Renal pelvis (tissue), 4 donors: ENCODE data around the gene PACRG. TPM values are rescaled to one million over a fixed set of nuclear protein-coding genes. Genes with fewer than 3 reads are reported as not detected.

ENCODE experiments used
- DNase-seq: peaks from one replicate; pipeline ENCODE4 v3.0.0-alpha.2; 2013
- polyA plus RNA-seq, 3 donors: library from polyadenylated mRNA; unstranded; fragments of 120-200 nt; gene quantifications; one replicate each; pipeline ENCODE4 v1.2.1, GENCODE V29; 2013; ENCODE audit not compliant: insufficient read length in 3 of 3

Gene PACRG
- polyA plus RNA-seq, 3 donors: 14.8 to 18.3 (median 16.1) TPM

DNA sequence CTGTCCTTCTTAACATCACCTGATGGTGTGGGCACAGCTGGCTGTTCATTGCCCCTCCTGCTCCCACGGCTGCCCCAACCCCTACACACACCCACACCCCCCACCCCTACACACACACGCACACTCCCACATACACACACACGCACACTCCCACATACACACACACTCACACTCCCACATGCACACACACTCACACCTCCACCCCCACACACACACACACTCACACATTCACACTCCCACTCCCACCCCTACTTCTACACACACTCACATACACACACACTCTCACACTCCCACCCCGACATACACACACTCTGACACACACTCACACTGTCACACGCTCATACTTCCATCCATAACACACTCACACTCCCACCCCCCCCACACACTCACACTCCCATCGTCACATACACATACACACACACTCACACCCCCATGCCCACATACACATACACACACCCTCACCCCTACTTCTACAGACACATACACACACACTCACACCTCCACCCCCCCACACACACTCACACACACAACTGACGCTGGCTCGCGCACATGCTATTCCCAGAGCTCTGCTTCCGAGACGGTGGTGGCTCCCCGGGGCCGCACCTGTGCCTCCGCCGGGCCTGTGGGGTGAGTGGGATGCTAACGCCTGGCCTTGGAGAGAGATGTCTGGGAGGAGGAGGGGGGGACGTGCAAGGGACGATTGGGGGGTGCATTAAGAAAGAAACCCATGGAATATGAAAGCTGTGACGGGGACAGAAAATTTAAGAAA, 512.0 kb downstream of the PACRG start:
- DNase-seq: no peak

DNA sequence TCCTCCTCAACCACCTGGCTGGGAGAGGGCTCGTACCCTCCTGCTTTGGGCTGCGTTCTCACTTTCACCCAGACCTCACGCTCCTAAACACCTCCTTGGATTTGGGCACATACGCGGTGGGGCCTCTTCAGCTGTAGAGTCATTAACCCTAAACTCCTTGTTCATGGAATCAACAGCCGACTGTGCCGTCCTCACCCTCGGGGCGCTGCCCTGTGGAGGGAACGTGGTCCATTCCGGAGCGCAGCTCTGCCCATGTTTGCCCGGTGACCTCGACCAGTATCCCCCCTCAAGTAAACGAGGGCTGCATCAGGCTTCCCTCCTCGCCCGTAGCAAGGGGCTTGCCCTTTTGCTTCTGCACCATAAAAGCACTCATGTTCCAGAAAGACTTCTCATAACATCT, 512.8 kb downstream of the PACRG start:
- no peak for DNase-seq

DNA sequence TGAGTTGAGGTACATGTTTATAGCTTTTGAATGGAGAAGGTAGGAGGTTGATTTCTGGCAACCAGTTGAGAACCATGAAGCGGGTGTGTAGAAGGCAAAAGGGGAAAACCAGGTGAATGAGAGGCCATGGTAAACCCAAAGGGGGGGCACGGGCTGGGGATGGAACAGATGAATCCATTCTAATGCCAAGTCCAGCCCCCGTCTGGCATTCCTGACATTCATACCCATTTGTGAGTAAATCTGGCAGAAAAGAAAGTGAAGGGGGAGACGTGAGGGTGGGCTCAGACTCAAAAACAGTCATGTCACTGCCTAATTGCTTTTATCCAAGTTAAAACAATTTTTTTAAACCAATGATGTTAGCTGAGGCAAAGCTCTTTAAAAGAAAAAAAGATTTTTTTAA, 513.9 kb downstream of the PACRG start:
- no peak for DNase-seq

DNA sequence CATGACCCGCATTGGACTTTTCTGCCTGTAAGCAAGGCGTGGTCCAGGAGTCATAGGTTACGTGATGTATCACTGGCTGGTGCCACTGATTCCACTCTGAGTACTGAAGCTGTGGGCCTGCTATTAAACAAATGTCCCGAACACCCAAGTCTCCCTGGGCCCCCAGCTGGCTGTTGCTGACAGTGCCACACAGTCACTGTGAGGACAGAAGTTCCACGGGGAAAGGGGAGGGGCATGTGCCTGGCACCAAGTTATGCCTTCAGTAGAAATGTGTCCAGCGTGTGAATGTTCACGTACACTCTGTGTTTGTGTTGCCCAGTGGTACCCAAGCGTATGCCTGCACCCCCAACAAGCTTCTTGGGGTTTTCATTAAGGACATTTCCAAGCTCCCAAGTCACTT, 515.3 kb downstream of the PACRG start:
- no peak for DNase-seq

DNA sequence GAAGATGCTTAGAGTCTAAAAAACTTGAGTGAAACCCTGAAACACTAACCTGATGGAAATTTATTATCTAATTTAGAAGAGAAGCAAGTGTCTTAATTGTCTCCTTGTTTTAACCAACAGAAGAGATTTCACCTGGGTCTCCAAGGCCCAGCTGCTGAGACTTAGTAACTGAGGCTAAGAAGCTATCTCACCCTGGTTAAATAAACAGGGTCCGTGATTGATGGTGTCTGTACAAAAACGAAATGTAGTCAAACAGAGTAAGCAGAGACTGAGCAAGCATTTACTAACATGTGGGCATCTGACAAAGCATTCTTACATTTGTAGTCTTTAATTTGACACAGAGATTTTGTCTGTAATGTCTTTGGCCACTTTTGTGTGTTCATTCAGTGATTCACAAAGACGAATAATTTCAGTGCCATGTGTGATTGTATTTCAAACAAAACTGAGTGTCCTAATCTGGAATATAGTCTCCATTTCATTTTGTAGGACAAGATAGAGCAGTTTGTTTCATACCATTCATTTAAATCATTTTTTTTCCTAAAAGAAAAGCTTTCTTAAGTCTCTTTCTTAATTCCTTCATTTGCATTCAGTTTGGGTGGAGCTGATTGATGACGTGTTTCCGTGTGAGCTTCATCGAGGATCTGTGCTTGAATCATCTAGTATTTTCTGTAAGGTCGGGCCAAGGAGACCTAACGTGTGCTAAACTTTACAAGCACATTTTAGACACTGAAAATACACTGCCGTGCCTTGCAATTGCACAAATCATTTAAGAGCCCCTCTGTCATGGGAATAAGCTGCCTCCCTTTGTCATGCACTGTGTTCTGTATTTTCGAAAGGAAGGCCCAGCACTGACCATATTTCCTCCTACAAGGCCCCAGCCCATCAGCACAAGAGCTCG, 516.2 kb downstream of the PACRG start:
- no peak for DNase-seq

DNA sequence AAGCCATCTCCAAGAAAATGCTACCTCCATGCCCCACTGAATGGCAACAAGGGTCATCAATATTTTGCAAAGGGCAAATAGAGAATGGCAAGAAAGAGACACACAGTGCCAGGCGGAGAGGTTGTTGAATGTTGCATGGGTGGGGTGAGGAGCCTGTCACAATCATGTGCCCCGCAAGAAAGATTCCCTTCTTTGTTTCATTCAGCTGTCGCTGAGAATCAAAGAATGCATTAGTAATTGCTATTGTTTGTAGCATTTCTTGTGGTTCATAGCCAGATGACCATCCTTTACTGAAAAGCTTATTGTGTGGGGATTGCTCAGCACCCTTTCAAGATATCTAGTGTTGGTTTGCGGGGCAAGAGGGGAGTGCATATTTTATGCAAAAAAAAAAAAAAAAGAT, 520.3 kb downstream of the PACRG start:
- no peak for DNase-seq

DNA sequence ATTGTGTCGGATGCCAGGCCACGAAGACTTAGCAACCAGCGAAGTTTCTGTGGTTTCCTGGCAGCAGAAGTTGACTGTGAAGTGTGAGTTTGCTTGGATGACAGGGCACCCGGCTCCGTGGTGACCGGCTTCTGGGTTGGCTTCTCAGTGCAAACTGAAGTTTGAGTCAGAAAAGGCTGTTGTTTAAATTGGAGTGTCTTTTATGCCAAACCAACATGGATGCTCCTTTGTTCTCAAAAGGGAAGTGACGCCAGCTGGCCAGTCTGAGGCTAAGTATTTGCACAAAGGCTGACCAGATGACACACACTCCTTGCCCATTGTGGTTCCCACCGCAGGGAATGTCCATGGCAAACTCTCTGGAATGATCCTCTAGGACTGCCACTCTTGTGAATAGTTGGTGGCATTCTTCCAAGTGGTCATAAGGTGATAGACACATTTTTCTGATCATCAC, 521.9 kb downstream of the PACRG start:
- no peak for DNase-seq

DNA sequence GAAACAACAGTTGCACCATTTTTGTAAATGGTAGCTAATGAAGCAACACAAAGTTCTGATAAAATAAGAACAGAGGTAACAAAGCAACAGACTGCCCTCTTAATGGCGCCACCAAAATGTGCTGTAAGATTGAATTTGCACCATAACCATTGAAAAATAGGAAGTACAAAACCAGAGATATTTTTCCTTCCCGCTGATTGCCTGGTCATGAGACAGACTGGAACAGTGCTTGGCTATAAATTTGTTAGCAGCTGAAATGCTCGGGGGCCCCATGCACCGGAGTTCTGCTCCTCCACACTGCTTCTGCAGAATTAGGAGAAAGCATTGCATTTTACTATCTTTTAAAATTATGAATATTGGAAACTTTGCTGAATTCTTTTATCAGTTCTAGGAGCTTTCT, 522.3 kb downstream of the PACRG start:
- no peak for DNase-seq

DNA sequence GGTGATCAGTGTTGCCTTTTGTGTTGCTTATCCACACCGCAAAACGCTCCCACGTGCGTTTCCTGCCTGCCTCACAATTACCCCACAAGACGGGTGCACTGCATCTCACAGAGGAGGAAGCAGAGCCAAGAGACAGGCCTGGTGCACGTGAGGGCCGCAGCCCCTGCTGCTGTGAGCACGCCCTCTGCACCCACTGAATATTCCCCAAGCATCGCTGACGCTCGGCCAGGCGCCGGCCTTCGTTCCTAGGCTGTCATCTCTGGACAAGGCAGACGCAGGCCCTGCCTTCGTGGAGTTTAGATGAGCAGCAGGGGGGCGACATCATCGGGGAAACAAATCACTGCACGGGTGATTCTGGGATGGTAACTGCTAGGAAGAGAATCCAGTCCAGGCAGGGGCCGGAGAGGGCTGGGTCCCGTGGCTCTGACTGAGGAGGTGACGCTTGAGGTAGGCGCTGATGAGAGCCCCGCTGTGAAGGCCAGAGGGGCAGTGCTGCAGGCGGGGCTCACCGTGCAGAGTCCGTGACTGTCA, 524.4 kb downstream of the PACRG start:
- no peak for DNase-seq

DNA sequence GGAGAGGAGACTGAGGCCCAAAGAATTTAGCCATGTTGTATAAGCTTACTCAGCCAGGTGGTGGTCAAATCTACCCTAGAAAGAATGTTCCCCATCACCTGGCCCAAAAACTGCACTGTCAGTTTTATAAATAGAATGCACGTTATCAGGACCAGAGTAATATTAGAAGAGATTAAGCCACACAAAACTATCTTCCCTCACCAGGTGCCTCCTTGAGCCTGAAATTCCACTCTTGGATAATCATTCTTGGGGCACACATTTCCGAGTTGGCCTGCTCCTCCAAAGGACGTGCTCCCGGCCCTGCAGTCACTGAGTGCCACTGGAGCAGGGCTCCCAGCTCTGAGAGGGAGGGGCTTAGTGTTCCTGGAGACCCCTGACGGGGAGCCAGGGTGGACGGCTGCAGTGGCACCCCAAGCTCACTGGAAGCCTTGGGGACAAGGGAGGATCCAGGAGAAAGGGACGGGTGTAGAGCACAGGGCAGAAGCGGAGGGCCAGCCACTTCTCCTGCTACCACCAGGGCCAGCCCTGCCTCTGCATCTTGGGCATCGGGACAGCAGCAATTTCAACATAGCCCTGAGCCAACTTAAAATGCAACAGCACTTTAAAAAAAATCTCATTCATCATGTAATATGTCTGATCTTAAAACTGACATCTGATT, 525.9 kb downstream of the PACRG start:
- DNase-seq: no peak

DNA sequence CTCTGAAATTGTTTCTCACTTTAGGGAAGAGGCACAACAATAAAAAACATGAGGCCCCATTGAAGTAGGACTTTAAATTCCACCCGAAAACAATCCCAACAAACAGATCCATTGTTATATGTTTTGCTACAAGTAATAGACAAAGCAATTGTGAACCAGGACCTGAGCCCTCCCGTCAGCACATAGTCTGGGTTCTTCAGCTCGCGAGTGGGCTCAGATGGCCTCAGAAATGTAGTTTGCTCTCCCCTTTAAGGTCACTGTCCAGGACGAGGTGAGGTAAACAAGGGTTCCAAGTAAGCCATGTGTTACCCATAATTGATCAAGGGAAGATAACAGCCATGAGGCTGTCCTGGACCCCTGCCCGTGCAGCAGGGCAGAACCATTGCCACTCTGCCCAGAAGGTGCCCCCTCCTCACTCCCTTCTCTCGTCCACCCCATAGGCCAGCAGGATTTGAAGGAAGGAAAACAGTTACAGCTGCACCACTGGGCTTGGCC, 526.6 kb downstream of the PACRG start:
- DNase-seq: no peak

DNA sequence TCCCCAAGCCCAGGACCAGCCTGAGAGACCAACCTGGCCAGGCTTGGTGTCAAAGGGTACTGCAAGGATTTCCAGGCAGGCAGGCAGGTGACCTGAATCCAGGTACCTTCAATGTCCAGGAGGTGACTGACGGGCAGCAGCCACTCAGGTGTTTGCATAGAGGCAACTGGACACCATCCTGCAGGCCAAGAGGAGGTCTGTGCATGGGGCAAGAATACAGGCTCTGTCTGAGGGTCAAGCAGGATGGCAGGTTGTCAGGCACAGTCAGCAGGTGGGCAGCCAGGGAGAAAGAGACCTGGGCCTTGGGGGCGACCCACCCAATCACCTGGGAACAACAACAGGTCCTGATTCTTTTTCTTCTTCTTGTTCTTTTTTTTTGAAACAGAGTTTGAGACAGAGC, 527.5 kb downstream of the PACRG start:
- DNase-seq: no peak

DNA sequence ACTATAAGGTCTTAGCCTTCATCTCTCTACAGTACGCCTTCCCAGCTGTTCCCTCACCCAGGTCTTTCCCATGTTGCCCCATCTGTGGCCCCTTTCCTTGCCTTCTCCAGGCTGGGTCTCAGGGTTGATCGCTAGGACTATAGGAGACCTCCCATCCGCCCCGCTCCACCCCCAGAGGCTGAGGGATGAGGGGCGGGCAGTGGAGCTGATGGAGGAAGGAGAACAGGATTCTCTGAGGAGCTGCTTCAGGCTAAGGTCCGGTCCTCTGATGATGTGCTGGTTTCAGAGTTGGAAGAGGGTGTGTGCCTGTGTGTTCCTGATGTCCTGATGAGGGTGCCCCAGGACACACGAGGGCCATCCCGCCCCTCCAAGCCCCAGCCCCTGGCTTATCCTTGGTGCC, 531.9 kb downstream of the PACRG start:
- DNase-seq: no peak

DNA sequence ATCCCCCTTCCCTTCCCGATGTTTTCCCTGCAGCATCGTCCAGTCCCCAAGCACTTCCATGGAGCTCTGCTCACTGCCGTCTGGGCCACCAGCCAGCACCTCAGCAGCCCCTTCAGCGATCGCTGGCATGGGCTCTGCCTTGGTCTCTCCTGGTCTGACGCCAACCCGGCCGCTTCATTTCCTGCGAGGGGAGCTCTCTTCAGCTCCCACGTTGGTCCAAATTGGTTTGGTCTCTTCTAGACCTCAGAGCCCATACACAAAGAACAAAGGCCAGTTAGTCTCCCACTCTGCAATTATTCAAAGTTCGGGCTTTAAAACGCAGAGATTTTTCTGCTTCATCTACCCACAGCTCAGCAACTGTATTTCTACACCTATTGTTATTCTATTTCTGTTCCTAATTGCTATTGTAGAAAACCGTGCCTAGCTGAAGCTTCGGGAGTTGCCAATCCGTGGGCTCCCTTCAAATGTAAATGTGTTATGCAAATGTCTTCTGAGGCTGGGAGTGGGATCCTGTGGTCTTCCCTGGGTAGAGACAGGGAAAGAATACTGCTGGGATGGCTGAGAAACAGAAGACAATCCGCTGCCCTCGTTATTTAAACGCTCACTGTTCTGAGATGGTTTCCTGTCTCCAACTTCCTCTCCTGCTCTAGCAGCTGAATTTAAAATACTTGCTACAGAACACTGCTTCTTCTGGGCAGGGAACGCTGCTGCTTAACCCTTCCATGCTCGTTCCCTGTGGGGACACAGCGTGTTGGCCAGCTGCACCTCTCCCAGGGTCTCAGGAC, 532.5 kb downstream of the PACRG start:
- no peak for DNase-seq

DNA sequence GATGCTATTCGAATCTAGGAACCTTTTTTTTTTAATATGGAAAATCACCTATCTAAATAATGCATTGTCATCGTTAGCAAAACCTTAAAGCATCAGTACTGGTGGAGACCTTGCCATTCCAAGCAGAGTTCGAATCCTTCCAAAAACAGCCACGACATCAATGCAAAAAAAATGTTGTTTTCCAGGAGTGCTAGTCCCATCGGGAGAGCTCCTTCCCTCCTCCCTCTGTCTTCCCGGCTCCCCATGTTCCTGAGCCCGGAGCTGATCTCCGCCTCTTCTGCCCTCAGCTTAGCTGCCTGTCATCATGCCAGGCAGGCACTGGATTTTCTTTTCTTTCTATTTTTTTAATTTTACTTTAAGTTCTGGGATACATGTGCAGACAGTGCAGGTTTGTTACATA, 533.1 kb downstream of the PACRG start:
- DNase-seq: no peak

DNA sequence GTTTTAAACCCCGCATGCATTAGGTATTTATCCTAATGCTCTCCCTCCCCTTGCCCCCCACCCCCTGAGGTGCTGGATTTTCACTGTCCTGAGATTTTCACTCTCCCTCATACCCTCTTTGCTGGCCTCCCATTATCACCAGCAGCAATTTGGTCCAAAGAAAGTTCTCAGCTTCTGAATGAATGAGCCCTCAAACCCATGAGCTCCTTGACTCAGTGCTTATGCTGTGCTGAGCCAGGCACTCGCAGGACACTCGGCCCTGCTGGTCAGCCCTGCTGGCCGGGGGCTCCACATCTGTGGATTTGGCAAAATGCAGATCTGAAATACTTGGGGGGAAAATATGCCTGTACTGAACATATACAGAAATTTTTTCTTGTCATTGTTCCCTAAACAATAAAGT, 533.6 kb downstream of the PACRG start:
- no peak for DNase-seq

DNA sequence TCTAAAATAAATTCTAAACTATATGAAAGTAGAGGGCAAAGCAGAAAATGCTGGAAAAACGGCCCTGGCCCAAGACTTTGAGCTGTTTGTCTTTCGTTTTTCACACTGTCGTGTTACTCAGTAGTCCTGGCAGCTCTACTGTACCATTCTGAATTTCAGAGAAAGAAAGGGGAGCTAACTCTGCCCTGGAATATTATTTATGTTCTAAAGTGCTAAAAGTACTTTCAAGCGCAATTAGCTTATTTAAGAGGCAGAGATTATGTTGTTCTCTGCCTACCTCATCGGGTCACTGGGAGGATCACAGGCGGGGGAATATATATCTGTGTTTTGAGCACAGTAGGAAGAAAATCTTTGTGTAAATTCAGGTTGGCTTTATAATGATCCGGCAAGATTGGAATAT, 534.3 kb downstream of the PACRG start:
- DNase-seq: no peak

DNA sequence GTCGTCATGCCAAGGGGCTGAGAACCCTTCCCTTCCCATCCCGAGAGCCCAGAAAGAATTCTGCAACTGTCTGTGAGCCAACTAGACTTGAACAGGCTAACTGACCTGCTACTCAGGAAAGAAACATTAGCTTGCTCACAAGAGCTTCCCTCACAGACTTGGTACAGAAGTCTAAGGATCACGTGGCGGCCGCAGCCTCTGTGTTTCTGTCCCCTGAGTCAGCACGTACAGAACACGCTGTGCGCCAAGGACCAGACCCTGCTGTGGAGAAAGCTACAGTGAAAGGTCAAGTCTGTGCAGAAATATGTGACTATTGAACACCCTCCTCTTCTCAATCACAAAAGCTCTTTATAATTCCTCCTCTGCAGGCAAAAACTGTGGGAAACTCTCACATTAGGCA, 535.4 kb downstream of the PACRG start:
- DNase-seq: no peak

DNA sequence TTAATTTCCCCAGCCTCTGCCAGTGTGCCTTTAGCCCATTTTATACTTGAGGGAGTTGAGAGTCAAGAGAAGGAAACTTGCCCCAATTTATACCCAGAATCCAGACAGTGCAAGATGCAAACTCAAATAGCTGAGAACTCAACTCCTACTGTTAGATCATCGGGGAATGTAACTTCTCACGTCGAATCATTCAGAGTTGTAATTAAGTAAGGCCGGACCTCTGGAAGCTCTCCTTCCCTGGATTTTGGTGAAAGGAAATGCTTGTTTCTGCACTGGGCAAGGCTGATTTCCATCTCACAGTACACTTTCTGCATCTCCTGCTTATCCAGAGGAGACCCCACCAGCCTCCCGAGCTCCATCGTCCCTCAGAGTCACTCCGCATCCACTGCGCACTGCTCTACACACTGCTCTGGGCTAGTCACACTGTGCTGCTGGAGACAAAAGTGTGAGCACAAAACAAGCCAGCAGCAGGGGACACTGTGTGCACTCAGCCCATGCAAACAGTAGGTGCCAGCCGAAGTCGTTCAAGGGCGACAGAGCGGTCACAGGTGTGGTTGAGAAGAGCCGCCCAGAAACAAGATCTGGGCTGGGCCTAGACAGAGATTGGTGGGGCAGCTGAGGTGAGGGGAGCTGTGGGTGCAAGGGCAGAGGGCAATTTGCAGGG, 536.4 kb downstream of the PACRG start:
- no peak for DNase-seq

DNA sequence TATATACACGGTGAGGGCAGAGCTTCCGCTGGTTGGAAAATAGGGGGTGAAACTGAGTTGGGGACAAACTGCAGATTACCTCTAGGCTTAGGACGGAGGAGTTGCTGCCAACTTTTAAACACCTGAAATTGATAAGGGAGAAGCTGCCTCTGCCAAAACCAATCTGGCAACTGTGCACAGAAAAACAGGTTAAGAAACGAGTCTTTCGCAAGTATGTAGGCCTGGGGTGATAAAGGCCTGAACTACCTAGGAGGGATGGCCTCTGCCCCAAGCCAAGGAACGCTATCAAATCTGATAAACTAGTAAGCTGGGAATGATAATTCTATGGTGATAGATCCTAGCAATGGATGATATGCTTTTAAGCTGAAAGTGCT, 536.9 kb downstream of the PACRG start:
- DNase-seq: no peak

DNA sequence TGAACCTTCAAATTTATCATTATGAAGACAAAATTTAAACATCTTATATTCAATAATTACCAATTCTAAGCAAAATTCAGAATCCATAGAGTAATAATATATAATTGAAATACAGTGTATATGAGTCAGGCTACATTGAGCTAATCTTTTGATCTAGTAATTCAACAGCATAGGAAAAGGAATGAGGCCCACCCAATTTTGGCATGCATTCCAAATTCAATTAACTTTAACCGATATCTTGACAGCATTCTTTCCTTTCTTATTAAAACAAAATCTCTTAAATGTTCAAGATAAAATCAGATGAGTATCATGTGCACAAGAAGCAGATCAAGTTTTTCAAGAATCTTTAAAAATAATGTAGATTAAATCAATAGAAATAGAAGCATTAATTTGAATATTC, 553.9 kb downstream of the PACRG start:
- no peak for DNase-seq
